Thoracic aorta (tissue), 2 donors: ENCODE measurements around the gene INPP1. TPM values are rescaled to one million over a fixed set of nuclear protein-coding genes. Genes with fewer than 3 reads are reported as not detected.

ENCODE experiments used
- ATAC-seq: fragments of 150-250 bp; one replicate; pipeline ENCODE4 v1.8.0; 2017; ENCODE audit warnings: low read depth; ENCODE audit not compliant: insufficient number of reproducible peaks, low FRiP score
- DNase-seq: peaks from one replicate; pipeline ENCODE4 v3.0.0-alpha.2; 2020; ENCODE audit warnings: low spot score
- H3K27ac ChIP-seq, 2 donors: fragments of 200-600 bp; sonication (generic); 1 replicate in 1 of 2; 2 replicates in 1 of 2; pipeline ENCODE4 v1.5.1; 2016; ENCODE audit warnings: mild to moderate bottlenecking in 2 of 2, moderate library complexity in 2 of 2
- H3K27me3 ChIP-seq: fragments of 200-600 bp; sonication (generic); replicated peaks from 2 replicates; pipeline ENCODE4 v1.6.0; 2016; ENCODE audit warnings: mild to moderate bottlenecking; ENCODE audit not compliant: insufficient read depth
- H3K36me3 ChIP-seq: fragments of 200-600 bp; sonication (generic); one replicate; pipeline ENCODE4 v1.5.1; 2016
- H3K4me1 ChIP-seq, 2 donors: fragments of 200-600 bp; sonication (generic); 1 replicate in 1 of 2; 2 replicates in 1 of 2; pipeline versions ENCODE4 v1.5.1 to v1.6.0; 2016; ENCODE audit warnings: low read depth in 2 of 2, mild to moderate bottlenecking in 1 of 2; ENCODE audit not compliant: control insufficient read depth in 1 of 2
- H3K4me3 ChIP-seq: fragments of 200-600 bp; sonication (generic); 2 replicates; pipeline ENCODE4 v1.5.1; 2016; ENCODE audit warnings: mild to moderate bottlenecking
- H3K9me3 ChIP-seq: fragments of 200-600 bp; sonication (generic); 2 replicates; pipeline ENCODE4 v1.5.1; 2016
- CTCF ChIP-seq: fragments of 200-600 bp; sonication (generic); IDR thresholded peaks from one replicate; pipeline ENCODE4 v1.5.1; 2019; ENCODE audit warnings: antibody characterized with exemption
- total RNA-seq, 2 donors: library from RNA; depleted of rRNA; stranded (reverse); fragments of >200 nt; gene quantifications; one replicate each; pipeline versions ENCODE4 v1.1.0 to v1.2.3, GENCODE V29; 2016

The INPP1 gene
- total RNA-seq, 2 donors from 2014 or later = 13.0 to 36.6 TPM

GRCh38 chr2:190361572-190361971 lies 18.2 kb downstream of the INPP1 start:
- no peak overlapping the region for H3K27ac ChIP-seq
- no peaks in the 10 kb centered on the region for H3K36me3 ChIP-seq
- no peak for TF ChIP-seq CTCF
- ATAC-seq (no peak), DNase-seq (no peak)
- peaks cover 6 to 27% of the 10 kb centered on the region in 2 donors for H3K4me1 ChIP-seq
- no peak overlapping the region for H3K4me3 ChIP-seq
- H3K27me3 ChIP-seq = no peaks in the 10 kb centered on the region
- H3K9me3 ChIP-seq = no peaks in the 10 kb centered on the region

GRCh38 chr2:190362894-190363293 lies 19.5 kb downstream of the INPP1 start:
- Histone ChIP-seq H3K27me3 (no peaks in the 10 kb centered on the region), H3K27ac (no peak overlapping the region), H3K4me1 (peaks cover 6 to 27% of the 10 kb centered on the region in 2 donors), H3K36me3 (peaks cover 7% of the 10 kb centered on the region), H3K4me3 (no peak overlapping the region), H3K9me3 (no peaks in the 10 kb centered on the region)
- TF ChIP-seq CTCF = no peak
- ATAC-seq = no peak
- no peak for DNase-seq

- Histone ChIP-seq H3K27ac (no peak overlapping the region), H3K36me3 (peaks cover 16% of the 10 kb centered on the region)
- ATAC-seq = no peak
Observed at GRCh38 chr2:190365499-190366204, 22.3 kb downstream of the INPP1 start.

GRCh38 chr2:190366248-190366753 lies 22.9 kb downstream of the INPP1 start:
- Histone ChIP-seq H3K4me3 (no peak overlapping the region), H3K9me3 (no peaks in the 10 kb centered on the region), H3K36me3 (peaks cover 20% of the 10 kb centered on the region), H3K27me3 (no peaks in the 10 kb centered on the region), H3K27ac (no peak overlapping the region), H3K4me1 (peaks cover 0 to 2% of the 10 kb centered on the region in 2 donors)
- TF ChIP-seq CTCF = no peak
- DNase-seq (no peak), ATAC-seq (no peak)

More at GRCh38 chr2:190365499-190366204, 22.3 kb downstream of the INPP1 start:
- Histone ChIP-seq H3K4me1 (peaks cover 0 to under 1% of the 10 kb centered on the region in 2 donors), H3K27me3 (no peaks in the 10 kb centered on the region), H3K9me3 (no peaks in the 10 kb centered on the region), H3K4me3 (no peak overlapping the region)
- no peak for TF ChIP-seq CTCF
- DNase-seq = no peak

- ATAC-seq = no peak
- no peak for TF ChIP-seq CTCF
Observed at GRCh38 chr2:190367091-190367490, 23.7 kb downstream of the INPP1 start.

More at GRCh38 chr2:190367091-190367490, 23.7 kb downstream of the INPP1 start:
- H3K4me3 ChIP-seq = no peak overlapping the region
- no peak overlapping the region for H3K27ac ChIP-seq
- no peaks in the 10 kb centered on the region for H3K9me3 ChIP-seq
- no peak for DNase-seq
- H3K4me1 ChIP-seq = peaks cover 0 to 9% of the 10 kb centered on the region in 2 donors
- H3K27me3 ChIP-seq = no peaks in the 10 kb centered on the region
- H3K36me3 ChIP-seq = peaks cover 22% of the 10 kb centered on the region
